ENCODE results near the gene NHERF1.

NHERF1 gene

DNA sequence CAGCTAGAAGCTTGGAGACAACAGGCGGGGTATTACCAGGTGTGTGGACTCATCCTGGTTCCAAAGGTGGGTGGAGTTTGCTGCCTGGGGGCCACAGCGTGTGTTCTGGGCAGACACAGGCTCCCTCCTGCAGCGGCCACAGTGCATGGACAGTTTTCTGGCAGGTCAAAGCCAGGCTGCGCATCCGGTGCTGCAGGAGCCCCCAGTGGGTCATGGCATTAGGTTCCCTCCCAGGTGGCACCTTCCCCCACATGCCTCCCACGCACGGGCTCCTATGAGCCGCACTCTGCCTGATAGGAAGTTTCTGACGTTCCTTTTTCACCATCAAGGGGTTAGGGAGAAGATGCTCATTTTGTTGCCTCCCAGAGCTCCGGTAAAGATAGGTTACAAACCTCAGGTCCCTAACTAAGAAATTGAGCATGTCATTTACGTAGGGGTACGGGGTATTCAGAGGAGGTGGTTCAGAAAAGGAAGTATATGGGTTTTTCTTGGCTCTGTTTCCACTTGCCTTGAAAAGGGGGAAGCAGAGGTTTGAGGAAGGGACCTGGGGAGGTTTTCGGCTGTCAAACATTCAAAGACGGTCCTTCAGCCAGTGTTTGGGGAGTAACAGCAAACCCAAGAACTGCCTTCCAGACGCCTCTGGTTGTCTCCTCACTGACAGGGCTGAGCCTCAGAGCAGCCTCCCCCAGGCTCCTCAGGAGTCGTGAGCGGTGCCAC lies 60.4 kb downstream of the NHERF1 start:
- no peak for DNase-seq (ENCODE audit: low read depth)

DNA sequence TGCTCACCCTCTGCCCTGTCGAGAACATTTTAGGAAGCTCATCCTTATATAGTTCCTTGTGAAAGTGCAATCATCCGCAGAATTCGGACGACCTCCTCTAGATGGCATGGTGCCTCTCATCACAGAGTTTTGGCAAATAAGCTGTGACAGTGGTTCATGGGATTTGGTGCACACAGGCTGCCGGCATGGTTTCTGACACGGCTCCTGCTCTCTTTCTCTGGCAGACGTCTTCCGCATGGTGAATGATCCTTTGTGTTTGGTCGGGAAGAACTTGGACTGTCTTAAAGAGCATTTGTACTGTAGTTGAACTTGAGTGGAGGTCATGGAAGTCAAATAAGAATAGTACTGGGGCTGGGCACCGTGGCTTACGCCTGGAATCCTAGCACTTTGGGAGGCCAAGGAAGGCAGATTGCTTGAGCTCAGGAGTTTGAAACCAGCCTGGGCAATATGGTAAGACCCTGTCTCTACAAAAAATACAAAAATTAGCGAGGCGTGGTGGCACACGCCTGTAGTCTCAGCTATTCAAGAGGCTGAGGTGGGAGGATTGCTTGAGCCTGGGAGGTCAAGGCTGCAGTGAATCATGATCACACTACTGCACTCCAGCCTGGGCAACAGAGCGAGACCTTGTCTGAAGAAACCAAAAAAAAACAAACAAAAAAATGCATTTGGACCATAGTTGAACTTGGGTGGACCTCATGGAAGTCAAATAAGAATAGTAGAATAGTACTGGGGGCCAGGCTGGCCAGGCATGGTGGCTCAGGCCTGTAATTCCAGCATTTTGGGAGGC lies 62.5 kb downstream of the NHERF1 start:
- DNase-seq (ENCODE audit: low read depth) = no peak

DNA sequence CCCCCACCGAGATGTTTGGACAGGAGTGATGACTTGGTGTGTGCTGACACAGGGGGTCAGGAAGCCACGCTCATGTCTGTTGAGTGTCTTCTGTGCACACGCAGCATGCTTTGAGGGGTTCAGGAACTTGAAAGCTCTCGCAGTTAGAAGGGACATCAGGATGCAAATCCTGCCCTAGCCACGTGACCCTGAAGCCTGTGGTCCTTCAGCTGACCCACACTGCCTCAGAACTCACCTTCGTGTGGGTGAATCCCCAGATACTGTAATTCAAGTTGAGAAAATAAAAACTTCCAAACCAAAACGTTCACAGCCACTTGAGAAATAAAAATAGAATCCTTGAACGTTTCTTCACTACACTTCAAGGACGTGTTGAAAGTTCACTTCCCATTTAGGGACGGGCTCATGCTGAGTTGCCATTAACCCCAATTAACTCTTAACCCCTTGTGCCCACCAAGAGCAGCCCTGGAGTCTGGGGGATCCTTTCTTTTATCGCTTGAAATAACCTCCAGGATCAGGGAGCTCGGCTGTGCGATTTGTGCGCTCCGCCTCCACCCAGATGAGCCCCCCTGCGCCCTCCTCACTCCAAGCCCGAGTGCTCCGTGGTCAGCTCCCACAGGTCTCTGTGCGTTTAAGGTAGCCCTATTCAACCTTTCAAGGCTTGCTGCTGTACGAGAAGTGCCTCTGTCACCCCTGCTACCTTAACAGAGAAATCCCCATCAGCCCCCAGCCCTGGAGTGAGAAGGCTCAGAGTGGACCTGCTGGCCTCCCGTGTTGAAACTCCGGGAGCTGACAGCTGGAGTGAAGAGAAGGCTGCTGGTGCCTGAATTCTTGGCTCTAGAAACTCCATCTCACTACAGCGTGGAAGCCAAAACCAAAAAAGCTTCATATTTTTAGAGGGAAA lies 63.9 kb downstream of the NHERF1 start:
- DNase-seq (ENCODE audit: low read depth) = no peak

DNA sequence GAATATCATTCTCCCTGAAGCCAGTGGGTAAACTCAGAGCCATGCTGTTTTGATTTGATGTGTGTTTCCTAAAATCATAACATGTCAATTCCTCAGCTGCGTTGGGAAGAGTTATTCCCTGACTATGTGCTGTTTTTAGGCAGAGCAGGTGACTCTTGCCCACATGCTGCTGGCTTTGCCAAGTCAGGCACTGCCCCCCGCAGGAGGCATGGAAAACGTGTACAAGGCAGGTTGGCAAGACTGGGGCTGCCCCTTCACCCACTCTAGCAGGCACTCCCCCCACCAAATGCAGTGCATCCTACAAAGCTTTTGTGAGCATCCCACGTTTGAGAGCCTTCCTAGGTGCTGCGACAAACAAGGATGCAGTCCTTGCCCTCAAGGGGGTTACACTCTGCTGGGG lies 66.0 kb downstream of the NHERF1 start:
- DNase-seq (ENCODE audit: low read depth) = no peak

DNA sequence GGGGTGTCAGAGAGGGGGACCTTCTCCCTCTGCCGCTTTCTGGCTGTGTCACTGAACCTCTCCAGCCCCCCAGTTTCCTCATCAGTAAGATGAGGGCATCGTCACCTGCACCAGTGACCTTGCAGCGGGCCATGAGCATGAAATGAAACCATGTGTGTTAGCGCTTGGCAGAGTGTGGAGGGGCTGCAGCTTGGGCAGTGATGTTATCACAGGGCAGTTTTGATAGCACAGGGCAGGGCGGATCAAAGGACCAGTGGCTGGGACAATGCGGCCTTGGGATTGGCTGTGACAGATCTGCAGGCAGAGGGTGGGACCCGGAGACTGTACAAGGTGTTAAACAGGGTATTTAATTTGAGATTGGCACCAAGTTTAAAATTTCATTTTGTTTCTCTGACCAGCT lies 66.6 kb downstream of the NHERF1 start:
- no peak for DNase-seq (ENCODE audit: low read depth)

DNA sequence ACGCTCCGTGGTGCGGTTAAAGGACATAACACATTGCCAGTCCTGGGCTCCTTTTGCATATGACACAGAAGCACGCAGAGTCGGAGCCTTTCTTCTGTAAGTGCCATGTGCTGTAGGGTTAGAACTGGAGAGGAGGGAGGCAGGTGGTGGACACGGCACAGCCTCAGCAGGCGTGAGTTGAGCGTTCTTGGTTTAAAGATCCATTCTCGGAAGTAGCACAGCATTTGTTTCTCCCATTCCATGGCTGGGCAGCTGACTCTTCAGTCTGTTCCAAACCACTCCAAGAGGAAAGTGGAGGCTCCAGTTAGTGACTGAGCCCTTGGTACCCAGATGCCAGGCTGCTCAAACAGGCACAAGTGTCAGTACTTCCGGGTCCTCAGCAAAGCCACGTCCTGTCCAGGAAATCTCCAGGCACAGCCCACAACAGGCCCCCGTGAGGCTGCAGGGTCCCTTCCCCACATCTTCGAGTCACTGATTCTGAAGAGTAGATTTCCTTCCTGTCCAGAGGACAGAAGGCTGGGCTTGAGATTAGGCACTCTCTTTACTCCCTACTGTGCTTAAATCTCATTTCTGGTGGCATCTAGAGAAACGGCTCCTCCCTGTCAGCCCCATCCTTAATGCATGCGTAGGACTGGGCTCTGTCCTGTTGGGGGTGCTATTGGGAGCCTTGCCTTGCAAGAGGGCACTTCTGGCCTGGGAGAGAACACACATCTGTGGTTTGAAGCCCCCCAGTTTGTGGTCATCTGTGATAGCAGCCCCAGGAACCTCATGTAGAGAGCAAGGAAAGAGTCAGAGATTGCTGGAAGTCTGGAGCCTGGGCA lies 67.3 kb downstream of the NHERF1 start:
- no peak for DNase-seq (ENCODE audit: low read depth)

DNA sequence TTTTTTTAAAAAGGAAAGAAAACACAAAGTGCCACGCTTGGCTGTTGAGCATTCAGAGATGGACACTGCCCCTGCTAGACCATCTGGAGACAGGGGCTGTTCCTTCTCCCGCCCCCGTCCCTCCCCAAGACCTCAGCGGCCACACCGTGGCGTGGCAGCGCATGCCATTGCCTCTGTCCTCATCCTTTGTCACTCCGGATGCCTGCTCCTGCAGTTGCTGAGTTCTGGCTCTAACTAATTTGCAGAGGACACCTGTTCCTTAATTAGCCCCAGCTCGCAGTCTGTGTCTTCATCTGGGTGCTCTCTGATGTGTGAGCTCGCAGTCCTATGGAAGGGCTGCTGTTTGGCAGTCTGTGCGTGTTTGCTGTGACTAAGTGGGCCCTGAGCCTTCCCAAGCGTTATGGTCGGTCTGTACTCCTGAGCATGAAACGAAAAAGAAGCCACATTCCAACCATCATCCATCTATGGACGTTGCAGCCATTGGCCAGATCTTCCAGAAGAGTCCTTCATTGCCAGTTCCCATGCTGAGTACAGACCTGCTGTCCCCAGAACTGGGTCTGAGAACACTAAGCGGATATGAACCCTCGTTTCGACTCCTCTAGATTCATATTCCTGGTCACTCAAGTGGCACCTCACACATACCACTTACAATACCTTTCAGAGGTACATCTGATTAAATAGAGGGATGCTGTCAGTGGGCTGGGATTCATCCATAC lies 68.6 kb downstream of the NHERF1 start:
- DNase-seq (ENCODE audit: low read depth) = no peak

DNA sequence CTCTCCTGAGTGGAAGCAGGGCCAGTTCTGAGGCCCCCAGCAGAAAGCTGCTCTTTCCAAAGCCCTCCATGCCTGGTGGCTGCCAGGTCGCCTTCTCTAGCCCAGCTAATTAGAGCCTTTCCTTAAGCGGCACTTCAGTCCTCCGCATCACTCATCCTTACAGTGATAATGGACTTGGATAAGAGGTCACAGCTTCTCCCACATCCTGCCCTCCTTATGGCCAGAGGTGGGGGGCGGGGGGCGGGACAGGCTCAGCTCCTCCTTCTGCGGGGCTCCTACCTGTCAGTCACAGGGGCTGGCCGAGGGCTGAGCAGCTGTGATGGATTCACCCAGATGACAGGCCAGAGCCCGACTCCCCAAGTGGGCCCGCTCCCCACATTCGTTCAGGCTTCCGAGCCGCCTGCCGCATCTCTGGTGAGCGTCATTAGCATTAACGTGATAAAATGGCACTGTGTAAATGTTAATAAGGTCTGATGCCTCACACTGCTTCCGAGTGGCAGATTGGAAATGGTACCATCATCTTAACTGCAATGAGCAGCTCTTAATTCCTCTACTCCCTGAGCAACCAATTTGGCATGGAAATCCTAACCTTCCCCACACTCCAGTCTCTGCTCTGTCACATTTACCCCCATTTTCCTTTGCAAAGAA lies 70.0 kb downstream of the NHERF1 start:
- DNase-seq (ENCODE audit: low read depth) = no peak
